ENCODE data around the gene C2CD2.

Gene C2CD2

GRCh38 chr21:41885341-41886024, 68.3 kb downstream of the C2CD2 start:
- no peak for DNase-seq (ENCODE audit: low spot score)

- DNase-seq (ENCODE audit: low spot score) = no peak
Measured at GRCh38 chr21:41884501-41885030, 69.3 kb downstream of the C2CD2 start.

DNA sequence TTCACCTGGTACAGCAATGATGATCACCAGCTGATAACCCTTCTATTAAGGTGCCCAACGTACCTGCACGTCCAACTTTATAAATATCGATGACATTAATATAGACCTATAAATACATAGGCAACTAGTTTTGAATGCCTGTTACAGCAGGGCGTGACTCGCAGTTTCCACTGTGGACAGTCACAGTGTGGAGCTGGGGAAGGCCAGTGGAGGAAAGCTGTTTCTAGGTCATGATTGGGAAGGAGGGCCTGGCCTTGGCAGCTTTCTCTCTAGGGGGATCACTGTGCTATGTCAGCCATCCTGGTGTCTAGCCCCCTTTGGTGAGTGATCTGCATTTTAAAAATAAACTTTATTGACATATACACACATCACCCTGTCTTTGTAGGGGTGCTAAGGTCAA, 70.2 kb downstream of the C2CD2 start:
- no peak for DNase-seq (ENCODE audit: low spot score)

DNA sequence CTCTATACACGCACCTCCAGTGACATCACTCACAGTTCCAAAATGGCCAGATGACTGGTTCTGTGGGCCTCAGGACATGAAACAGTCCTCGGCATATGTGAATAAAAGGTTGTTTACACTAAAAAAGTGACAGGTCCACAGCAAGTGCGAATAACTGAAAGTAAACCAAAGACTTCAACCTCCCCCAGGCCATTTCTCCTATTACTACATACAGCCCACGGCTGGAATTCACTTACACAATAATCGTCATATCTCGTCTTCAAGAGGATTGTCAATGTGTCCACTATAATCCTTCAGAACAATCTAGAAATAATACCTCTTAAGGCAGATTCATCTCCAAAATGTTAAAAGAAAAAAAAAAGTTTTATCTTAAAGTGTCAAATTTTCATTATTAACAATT, 72.8 kb downstream of the C2CD2 start:
- no peak for DNase-seq (ENCODE audit: low spot score)

- no peak for DNase-seq (ENCODE audit: low spot score)
Measured at GRCh38 chr21:41880153-41880552, 73.7 kb downstream of the C2CD2 start.

DNA sequence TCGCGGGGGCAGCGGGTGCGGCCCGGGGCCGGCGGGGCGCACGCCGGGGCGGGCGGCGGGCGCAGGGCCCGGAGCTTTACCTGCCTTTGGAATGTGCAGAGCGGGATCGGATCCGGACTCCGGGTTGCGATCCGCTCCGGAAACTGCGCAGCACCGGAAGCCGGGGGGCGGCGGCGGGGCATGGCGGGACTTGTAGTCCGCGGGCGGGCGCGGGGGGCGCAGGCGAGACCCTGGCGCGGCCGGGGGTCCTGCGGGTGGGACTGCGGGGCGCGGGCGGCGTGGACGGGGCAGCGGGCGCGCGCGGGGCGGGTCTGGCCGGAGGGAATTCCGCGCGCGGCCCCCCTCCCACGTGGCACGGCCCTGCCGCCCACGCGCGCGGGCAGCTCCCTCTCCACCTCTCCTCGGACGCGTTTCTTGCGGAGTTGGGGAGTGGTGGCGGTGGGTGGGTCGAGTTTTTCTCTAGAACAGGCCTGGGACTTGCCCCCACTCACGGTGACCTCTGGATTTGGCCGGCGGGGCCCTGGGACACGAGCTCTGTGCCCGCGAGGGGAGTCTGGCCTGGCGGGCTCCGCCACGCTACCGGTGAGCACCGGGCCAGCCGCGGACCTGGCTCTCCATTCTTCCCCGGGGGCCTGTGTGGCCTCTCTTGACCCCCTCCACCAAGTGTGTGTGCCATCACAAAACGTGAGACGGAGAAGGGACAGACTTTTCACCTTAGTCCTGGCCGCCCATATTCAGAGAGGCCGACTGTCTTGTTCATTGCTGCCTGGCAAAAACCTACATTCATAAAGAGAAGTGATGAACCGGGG, 74.4 kb downstream of the C2CD2 start, which contains the start of gene PRDM15:
Gene PRDM15 (minus strand): TSS at position 155 of the 809 bp plus-strand sequence. CDS start 18,981 bp downstream, outside the sequence.
- DNase-seq (ENCODE audit: low spot score) = peak; percentile 92

DNA sequence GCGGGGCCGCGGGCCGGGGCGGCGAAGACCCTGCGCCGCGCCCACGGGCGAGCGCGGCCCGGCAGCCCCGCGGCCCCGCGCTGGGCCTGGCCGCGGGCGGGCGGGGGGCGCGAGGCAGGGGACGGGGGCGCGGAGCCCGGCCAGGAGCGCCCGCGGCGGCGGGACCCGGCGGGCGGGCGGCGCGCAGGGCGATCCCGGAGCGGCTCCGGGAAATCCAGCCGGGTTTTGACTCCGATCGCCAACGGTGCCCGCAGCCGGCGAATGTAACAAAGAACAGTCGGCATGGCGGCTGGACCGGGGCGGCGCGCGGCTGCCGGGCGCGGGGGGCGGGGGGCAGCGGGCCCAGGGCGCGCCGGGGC, 75.0 kb downstream of the C2CD2 start:
- peak; percentile 85 for DNase-seq (ENCODE audit: low spot score)

DNA sequence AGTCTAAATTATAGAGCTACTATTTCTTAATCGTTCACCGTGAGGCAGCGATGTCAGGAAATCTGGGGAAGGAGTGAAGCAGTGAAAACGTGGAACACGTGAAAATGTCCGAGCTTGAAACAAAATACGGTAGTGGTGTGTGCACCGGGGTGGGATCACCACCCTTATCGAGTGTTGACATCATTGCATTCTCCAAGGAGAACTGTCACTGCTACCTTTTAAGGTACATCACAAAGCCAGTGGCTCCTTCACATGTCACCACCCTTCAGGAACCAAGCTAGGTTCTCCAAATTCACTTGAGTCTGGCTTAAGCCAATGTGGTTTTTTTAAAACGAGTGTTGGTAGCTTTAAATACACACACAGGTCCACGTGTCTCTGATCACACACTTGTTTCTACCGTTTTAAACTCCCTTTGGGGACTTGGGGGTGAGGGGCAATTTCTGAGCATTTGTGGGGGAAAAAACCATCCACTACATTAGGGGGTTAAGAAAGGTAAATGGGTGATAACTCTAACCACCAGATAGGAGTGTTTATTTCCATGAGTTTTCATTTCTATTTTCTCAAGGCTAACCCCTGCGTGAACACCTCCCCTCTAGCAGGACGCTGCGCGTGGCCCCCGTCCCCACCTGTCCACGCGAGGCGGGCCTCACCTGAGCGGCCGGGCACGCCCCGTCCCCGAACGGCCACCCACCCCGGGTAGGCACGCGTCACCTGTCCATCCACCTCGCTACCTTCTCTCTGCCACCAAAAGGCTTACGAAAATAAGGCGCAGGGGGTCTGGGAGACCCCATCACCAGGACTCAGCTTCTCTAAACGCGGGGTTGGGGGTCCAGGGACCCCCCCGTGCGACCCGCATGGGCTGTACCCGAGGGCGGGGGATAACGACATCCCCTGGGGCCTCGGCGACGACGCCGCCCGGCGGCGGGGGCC, 75.7 kb downstream of the C2CD2 start:
- no peak for DNase-seq (ENCODE audit: low spot score)

- DNase-seq (ENCODE audit: low spot score) = no peak
Measured at GRCh38 chr21:41876928-41877652, 76.7 kb downstream of the C2CD2 start.

DNA sequence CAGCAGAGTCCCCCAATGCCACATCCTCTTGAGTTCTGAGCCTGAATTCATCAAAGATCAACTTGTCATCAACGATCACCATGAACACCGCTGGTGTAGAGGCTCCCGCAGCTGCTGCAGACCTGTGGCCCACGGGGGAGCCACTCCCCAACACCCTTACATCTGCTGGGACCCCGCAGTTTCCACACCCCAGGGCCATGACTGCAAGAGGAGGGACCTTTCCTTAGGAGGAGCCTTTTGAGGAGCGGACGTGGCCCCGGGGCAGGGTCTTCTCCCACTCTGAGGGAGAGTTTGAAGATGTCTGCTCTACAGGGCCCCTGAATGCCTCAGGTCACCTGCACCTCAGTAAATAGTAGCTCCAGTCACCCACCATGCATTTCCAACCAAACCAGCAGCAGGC, 77.4 kb downstream of the C2CD2 start:
- DNase-seq (ENCODE audit: low spot score) = no peak

DNA sequence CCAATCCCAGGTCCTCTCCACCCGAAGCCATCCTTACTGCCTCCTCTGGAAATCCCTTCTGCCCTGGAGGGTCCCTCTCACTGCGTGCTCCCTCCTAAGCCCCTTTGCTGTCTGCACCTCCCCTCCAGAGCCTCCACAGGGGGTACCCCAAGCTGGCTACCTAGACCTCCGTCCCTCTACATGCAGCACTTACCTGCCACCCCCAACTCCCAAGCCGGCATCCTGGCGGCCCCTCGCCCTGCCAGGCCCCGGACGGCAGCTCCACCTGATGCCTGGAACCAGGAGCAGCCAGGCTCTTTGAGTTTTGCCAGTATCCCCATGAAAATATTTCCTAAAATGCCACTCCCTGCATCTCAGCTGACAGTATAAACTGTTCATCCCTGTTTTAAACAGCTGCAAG, 78.7 kb downstream of the C2CD2 start:
- DNase-seq (ENCODE audit: low spot score) = no peak

GRCh38 chr21:41874611-41875010, 79.2 kb downstream of the C2CD2 start:
- DNase-seq (ENCODE audit: low spot score) = no peak

GRCh38 chr21:41873426-41873825, 80.4 kb downstream of the C2CD2 start:
- no peak for DNase-seq (ENCODE audit: low spot score)

DNA sequence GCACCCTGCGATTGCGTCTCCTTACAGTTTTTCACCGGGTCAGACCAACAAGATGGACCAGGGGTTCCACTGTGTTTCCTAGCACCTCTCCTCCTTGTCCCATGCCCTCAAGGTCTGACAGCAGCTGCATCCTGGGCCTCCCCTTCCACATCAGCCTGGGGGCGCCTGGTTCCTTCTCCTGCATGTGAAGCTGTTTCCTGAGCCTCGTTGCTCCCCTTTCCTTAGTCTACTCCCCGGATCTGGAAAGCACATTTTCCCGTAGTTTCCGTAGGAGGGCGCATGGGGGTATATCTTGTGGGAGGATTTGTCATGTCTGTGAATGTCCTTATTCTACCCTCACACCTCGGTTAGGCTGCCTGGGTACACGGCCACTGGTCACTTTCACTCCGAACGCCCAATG, 80.8 kb downstream of the C2CD2 start:
- DNase-seq (ENCODE audit: low spot score) = no peak

- DNase-seq (ENCODE audit: low spot score) = peak; percentile 39
Measured at GRCh38 chr21:41871293-41872030, 82.4 kb downstream of the C2CD2 start.

- DNase-seq (ENCODE audit: low spot score) = no peak
Measured at GRCh38 chr21:41869771-41870170, 84.0 kb downstream of the C2CD2 start.

DNA sequence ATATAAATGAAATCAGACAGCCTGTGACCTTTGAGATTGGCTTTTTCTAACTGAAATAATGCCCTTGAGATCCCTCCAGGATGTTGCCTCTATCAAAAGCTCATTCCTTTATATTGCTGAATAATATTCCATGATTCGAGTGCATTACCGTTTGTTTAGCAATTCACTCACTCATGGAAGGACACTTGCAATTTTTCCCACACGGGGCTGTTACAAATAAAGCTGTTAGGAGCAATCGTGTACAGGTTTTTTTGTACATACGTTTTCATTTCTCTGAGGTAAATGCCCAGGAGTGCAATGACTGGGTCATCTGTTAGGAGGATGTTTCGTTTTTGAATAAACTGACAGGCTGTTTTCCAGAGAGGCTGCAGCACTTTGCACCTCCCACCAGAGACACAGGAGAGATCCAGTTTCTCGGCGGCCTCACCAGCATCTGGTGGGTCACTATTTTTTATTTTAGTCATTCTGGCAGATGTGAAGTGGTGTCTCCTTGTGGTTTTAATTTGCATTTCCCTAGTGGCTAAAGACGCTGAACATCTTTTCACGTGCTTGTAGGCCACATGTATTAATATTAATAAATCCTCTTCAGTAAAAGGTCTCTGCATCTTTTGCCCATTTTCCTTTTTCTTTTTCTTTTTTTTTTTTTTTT, 85.6 kb downstream of the C2CD2 start:
- DNase-seq (ENCODE audit: low spot score) = no peak

GRCh38 chr21:41867313-41867712, 86.5 kb downstream of the C2CD2 start:
- no peak for DNase-seq (ENCODE audit: low spot score)

GRCh38 chr21:41866274-41866809, 87.5 kb downstream of the C2CD2 start:
- no peak for DNase-seq (ENCODE audit: low spot score)

Measured in ecto neural progenitor cell (in vitro differentiated cells).